H1 (cell line): ENCODE results near the gene SRCIN1. TPM values are rescaled to one million over a fixed set of nuclear protein-coding genes. Genes with fewer than 3 reads are reported as not detected.

Experiments
- CTCF ChIA-PET: fragments of 300-600 bp; sonication (Branson Sonifier 250); formaldehyde crosslinking; loops from one replicate; lab custom pipeline; 2021; ENCODE audit not compliant: partially characterized antibody; lab: Charles Lee
- POLR2A ChIA-PET: fragments of 300-600 bp; sonication (Branson Sonifier 250); formaldehyde crosslinking; loops from one replicate; lab custom pipeline; 2021; ENCODE audit warnings: inconsistent platforms; ENCODE audit not compliant: partially characterized antibody; lab: Charles Lee
- DNase-seq, 2 experiments: peaks; one replicate each; pipeline versions ENCODE4 v3.0.0 to v3.0.0-alpha.2; 2010 to 2022; ENCODE audit warnings: low spot score in 2 of 2, low read depth in 1 of 2, mixed read lengths in 1 of 2
- FAIRE-seq: peaks from 2 replicates; lab custom pipeline; 2011; peaks lifted over from hg19 to GRCh38; lab: Jason Lieb, UNC
- H2AFZ ChIP-seq: 2 replicates; pipeline ENCODE4 v1.8.1; 2012; ENCODE audit warnings: low read length, inconsistent platforms
- H2AK5ac ChIP-seq: 2 replicates; pipeline ENCODE4 v1.6.1; 2013; ENCODE audit warnings: low read depth, low read length
- H2BK120ac ChIP-seq: replicated peaks from 2 replicates; pipeline ENCODE3; 2013; ENCODE audit warnings: low read depth, low read length, inconsistent platforms
- H2BK12ac ChIP-seq: 2 replicates; pipeline ENCODE4 v1.6.1; 2013; ENCODE audit warnings: low read depth, low read length
- H2BK15ac ChIP-seq: 2 replicates; pipeline ENCODE4 v1.6.1; 2013; ENCODE audit warnings: low read length
- H2BK20ac ChIP-seq: 2 replicates; pipeline ENCODE4 v1.6.1; 2013; ENCODE audit warnings: low read length
- H2BK5ac ChIP-seq: 2 replicates; pipeline ENCODE4 v1.6.1; 2013; ENCODE audit warnings: low read depth, low read length
- H3K14ac ChIP-seq: 2 replicates; pipeline ENCODE4 v1.6.1; 2013; ENCODE audit warnings: inconsistent platforms; ENCODE audit not compliant: insufficient read length
- H3K18ac ChIP-seq: 2 replicates; pipeline ENCODE4 v1.6.1; 2013; ENCODE audit warnings: low read length; ENCODE audit errors: extremely low read depth
- H3K23ac ChIP-seq: 2 replicates; pipeline ENCODE4 v1.6.1; 2013; ENCODE audit warnings: inconsistent platforms; ENCODE audit not compliant: insufficient read length
- H3K23me2 ChIP-seq: 2 replicates; pipeline ENCODE4 v1.6.1; 2013; ENCODE audit warnings: low read depth, low read length
- H3K27ac ChIP-seq: 2 replicates; pipeline ENCODE4 v1.6.1; 2011; ENCODE audit warnings: low read depth, low read length, inconsistent platforms
- H3K27me3 ChIP-seq, 4 experiments: replicated peaks in 1 of 4; 1 replicate in 1 of 4; 2 replicates in 3 of 4; pipeline versions ENCODE4 v1.6.1 to v1.8.1; 2011 to 2013; ENCODE audit warnings: low read length in 3 of 4, mild to moderate bottlenecking in 3 of 4, inconsistent platforms in 2 of 4, mixed read lengths in 2 of 4, moderate library complexity in 1 of 4; ENCODE audit not compliant: control insufficient read depth in 3 of 4, insufficient read depth in 3 of 4; ENCODE audit errors: extremely low read depth in 1 of 4
- H3K36me3 ChIP-seq, 4 experiments: 2 replicates each; pipeline versions ENCODE4 v1.6.1 to v1.8.1; 2011 to 2013; ENCODE audit warnings: mild to moderate bottlenecking in 4 of 4, low read length in 3 of 4, moderate library complexity in 2 of 4, control low read depth in 1 of 4, inconsistent platforms in 1 of 4; ENCODE audit not compliant: insufficient read depth in 4 of 4, control insufficient read depth in 2 of 4
- H3K4ac ChIP-seq: replicated peaks from 2 replicates; pipeline ENCODE3; 2013; ENCODE audit warnings: low read length, low read depth, mixed read lengths, inconsistent platforms; ENCODE audit not compliant: insufficient read length
- H3K4me1 ChIP-seq, 4 experiments: replicated peaks in 1 of 4; 1 replicate in 1 of 4; 2 replicates in 3 of 4; pipeline versions ENCODE4 v1.6.1 to v1.8.1; 2011 to 2013; ENCODE audit warnings: low read length in 3 of 4, inconsistent platforms in 2 of 4, mixed read lengths in 1 of 4; ENCODE audit not compliant: insufficient read depth in 4 of 4, control insufficient read depth in 3 of 4
- H3K4me2 ChIP-seq, 2 experiments: 2 replicates each; pipeline versions ENCODE4 v1.6.1 to v1.8.1; 2011 to 2013; ENCODE audit warnings: low read depth in 2 of 2, low read length in 2 of 2, control low read depth in 1 of 2, inconsistent platforms in 1 of 2, mild to moderate bottlenecking in 1 of 2; ENCODE audit not compliant: insufficient read depth in 1 of 2
- H3K4me3 ChIP-seq, 4 experiments: fragments of 200-600, 300-600 bp in 1 of 4; sonication (generic), shearing (Covaris generic), sonication (Bioruptor Twin) in 1 of 4; 2 replicates each; pipeline versions ENCODE4 v1.5.1 to v1.8.1; 2011 to 2016; ENCODE audit warnings: low read length in 4 of 4, low read depth in 3 of 4, control low read depth in 2 of 4, inconsistent platforms in 2 of 4, mild to moderate bottlenecking in 2 of 4, mixed read lengths in 1 of 4, moderate library complexity in 1 of 4; ENCODE audit not compliant: insufficient read depth in 2 of 4; ENCODE audit errors: extremely low read depth in 1 of 4
- H3K56ac ChIP-seq: replicated peaks from 2 replicates; pipeline ENCODE3; 2013; ENCODE audit warnings: low read depth, mild to moderate bottlenecking, mixed read lengths, low read length, inconsistent platforms; ENCODE audit not compliant: insufficient read length
- H3K79me1 ChIP-seq: 2 replicates; pipeline ENCODE4 v1.6.1; 2013; ENCODE audit warnings: low read depth, low read length, control low read depth
- H3K79me2 ChIP-seq, 2 experiments: 2 replicates each; pipeline versions ENCODE4 v1.6.1 to v1.8.1; 2012 to 2013; ENCODE audit warnings: low read length in 2 of 2, mild to moderate bottlenecking in 2 of 2, inconsistent platforms in 1 of 2; ENCODE audit not compliant: insufficient read depth in 2 of 2, control insufficient read depth in 1 of 2
- H3K9ac ChIP-seq, 4 experiments: replicated peaks in 1 of 4; 1 replicate in 1 of 4; 2 replicates in 3 of 4; pipeline versions ENCODE4 v1.6.1 to v1.8.1; 2011 to 2013; ENCODE audit warnings: low read depth in 3 of 4, low read length in 3 of 4, control low read depth in 2 of 4, mild to moderate bottlenecking in 2 of 4, moderate library complexity in 2 of 4, inconsistent platforms in 1 of 4; ENCODE audit errors: extremely low read depth in 1 of 4
- H3K9me3 ChIP-seq, 2 experiments: 2 replicates each; pipeline versions ENCODE4 v1.6.1 to v1.8.1; 2012 to 2013; ENCODE audit warnings: mild to moderate bottlenecking in 2 of 2, moderate library complexity in 2 of 2, control low read depth in 1 of 2, inconsistent platforms in 1 of 2, low read depth in 1 of 2, low read length in 1 of 2, mixed read lengths in 1 of 2; ENCODE audit not compliant: insufficient read depth in 2 of 2
- H4K20me1 ChIP-seq, 2 experiments: replicated peaks in 1 of 2; 2 replicates each; pipeline versions ENCODE3 to v1.8.1; 2011 to 2013; ENCODE audit warnings: inconsistent platforms in 2 of 2, low read length in 2 of 2, mild to moderate bottlenecking in 1 of 2; ENCODE audit not compliant: insufficient read depth in 2 of 2, control insufficient read depth in 1 of 2
- H4K5ac ChIP-seq: 2 replicates; pipeline ENCODE4 v1.6.1; 2013; ENCODE audit warnings: low read length, low read depth, mixed read lengths, inconsistent platforms; ENCODE audit not compliant: insufficient read length
- H4K8ac ChIP-seq: 2 replicates; pipeline ENCODE4 v1.8.0; 2013; ENCODE audit warnings: mild to moderate bottlenecking, moderate library complexity, low read length, inconsistent platforms; ENCODE audit not compliant: insufficient read depth; ENCODE audit errors: extremely low read depth
- H4K91ac ChIP-seq: replicated peaks from 2 replicates; pipeline ENCODE3; 2013; ENCODE audit warnings: low read length, mixed read lengths, inconsistent platforms; ENCODE audit not compliant: insufficient read length
- HDAC2 ChIP-seq, 2 experiments: fragments of 300-600 bp in 1 of 2; sonication (generic) in 1 of 2; IDR thresholded peaks; 2 replicates each; pipeline ENCODE4 v1.6.1; 2011 to 2012; ENCODE audit warnings: low read depth in 2 of 2, low read length in 2 of 2, mild to moderate bottlenecking in 2 of 2, moderate library complexity in 2 of 2, borderline replicate concordance in 1 of 2, inconsistent platforms in 1 of 2
- RBBP5 ChIP-seq: IDR thresholded peaks from 2 replicates; pipeline ENCODE4 v1.7.1; 2012; ENCODE audit warnings: low read depth, mild to moderate bottlenecking, inconsistent platforms, low read length, moderate library complexity, borderline replicate concordance
- whole genome bisulfite sequencing, 2 experiments: shearing (Covaris generic) in 1 of 2; methylation state at CpG; one replicate each; pipeline versions ENCODE4 v1.1.6 to v1.1.7; 2013 to 2015; ENCODE audit warnings: low lambda C conversion rate in 2 of 2, mixed read lengths in 2 of 2, inconsistent platforms in 1 of 2, low coverage in 1 of 2, missing lambda C conversion rate in 1 of 2; ENCODE audit not compliant: insufficient replicate concordance in 2 of 2, insufficient coverage in 1 of 2, insufficient read length in 1 of 2; ENCODE audit errors: extremely low coverage in 1 of 2, missing lambda C conversion rate in 1 of 2; 5-methylcytosine and 5-hydroxymethylcytosine counted together
- polyA plus RNA-seq, 7 experiments: library from polyadenylated mRNA; depleted of rRNA in 3 of 7; stranded (reverse) in 5 of 7; unstranded in 2 of 7; fragments of >200 nt in 5 of 7; fragments of 200-250 nt in 2 of 7; gene quantifications; 1 replicate in 5 of 7; 2 replicates in 1 of 7; 4 replicates in 1 of 7; pipeline versions ENCODE4 v1.2.1 to v1.2.3, GENCODE V29; 2011 to 2013; ENCODE audit warnings: missing spikeins in 2 of 7, mixed read lengths in 2 of 7
- total RNA-seq: library from RNA; stranded (reverse); fragmentation: NEBNext Ultra II Directional; extraction: Animal tissue kit (Norgen Biotek cat#: 25700); gene quantifications from 2 replicates; pipeline ENCODE4 v1.2.1, GENCODE V29; 2021

SRCIN1 gene
- total and polyA plus RNA-seq, 2 of the 8 experiments (the other 6 are each of a cell fraction or from before 2014, with no cell fraction given) = 2.8 to 3.8 TPM

GRCh38 chr17:38543403-38544174 is 62.2 kb downstream of the SRCIN1 start:
- H3K9ac ChIP-seq = no peak overlapping the region
- no peak overlapping the region for H2AFZ ChIP-seq
- no peak overlapping the region for H3K4ac ChIP-seq
- no peak overlapping the region for H3K23ac ChIP-seq
- no peaks in the 10 kb centered on the region for H3K79me1 ChIP-seq
- no peak overlapping the region for H2BK5ac ChIP-seq
- H2BK12ac ChIP-seq = no peak overlapping the region
- no peak for TF ChIP-seq RBBP5
- TF ChIP-seq HDAC2 (IDR thresholded peaks at IDR 0.05; ENCODE audit: borderline replicate concordance in 1 of 2, low read depth in 2 of 2, low read length in 2 of 2) = no peak
- TF ChIP-seq, all 59 proteins: peak for 0
- Histone ChIP-seq H4K5ac (no peak overlapping the region), H3K23me2 (no peaks in the 10 kb centered on the region), H2BK20ac (no peak overlapping the region), H2AK5ac (no peak overlapping the region), H2BK120ac (no peak overlapping the region), H3K4me2 (no peak overlapping the region), H4K8ac (no peak overlapping the region), H4K20me1 (peaks cover 1 to 2% of the 10 kb centered on the region in 2 experiments), H3K14ac (no peak overlapping the region), H3K27ac (no peak overlapping the region), H3K18ac (no peak overlapping the region), H2BK15ac (no peak overlapping the region), H3K79me2 (no peaks in the 10 kb centered on the region), H3K9me3 (no peaks in the 10 kb centered on the region), H4K91ac (no peak overlapping the region), H3K56ac (no peak overlapping the region), H3K4me1 (peaks cover 0 to 7% (median 0%) of the 10 kb centered on the region in 4 experiments; a peak in 2 of 7 replicates), H3K4me3 (no peak overlapping the region), H3K36me3 (no peaks in the 10 kb centered on the region), H3K27me3 (no peaks in the 10 kb centered on the region; a peak in 1 of 7 replicates)
- WGBS, 2 experiments = 94% methylated on average over 16 of the region's 20 CpGs; no CpG with 5 or more reads in 1 of the 2 experiments
- FAIRE-seq (no peak), DNase-seq (peak in 1 of 2 experiments; percentile 50)
- CTCF ChIA-PET = interaction anchor here (0.6 to 38.1 kb wide), 12 partner anchors 2 to 154 kb away, joined by 3 to 914 read pairs (median 12); partner anchors contain the start of gene SRCIN1
- POLR2A ChIA-PET = interaction anchor here (0.6 to 1.2 kb wide), 4 partner anchors 11 to 93 kb away, joined by 3 to 4 read pairs (median 3); no protein-coding TSS in a partner anchor
